ENCODE data around the gene EPHA7.

GRCh38 chr6:93323630-93324029, 95.7 kb downstream of the EPHA7 start:
- no peak for TF ChIP-seq CTCF (IDR thresholded peaks at IDR 0.05; ENCODE audit: low read depth, low read length, poor library complexity, severe bottlenecking)
- TF ChIP-seq EZH2phosphoT487 (IDR thresholded peaks at IDR 0.05; ENCODE audit: borderline replicate concordance, low read length) = no peak

All from DOHH2 (cell line).